HFFc6 (cell line): ENCODE data around the gene SLC26A3. TPM values are rescaled to one million over a fixed set of nuclear protein-coding genes. Genes with fewer than 3 reads are reported as not detected.

Experiments used
- DNase-seq: peaks from one replicate; pipeline ENCODE4 v3.0.0-alpha.2; 2018
- H3K27ac Mint-ChIP-seq: 2 replicates; pipeline ENCODE4 v1.8.0; 2020; ENCODE audit warnings: mild to moderate bottlenecking, mixed read lengths
- H3K27me3 Mint-ChIP-seq: 2 replicates; pipeline ENCODE4 v1.8.0; 2021; ENCODE audit warnings: mild to moderate bottlenecking, moderate library complexity, mixed read lengths; ENCODE audit not compliant: insufficient read depth
- H3K36me3 Mint-ChIP-seq: 2 replicates; pipeline ENCODE4 v1.8.0; 2021; ENCODE audit warnings: low read depth, mixed read lengths
- H3K4me1 Mint-ChIP-seq: 2 replicates; pipeline ENCODE4 v1.8.0; 2020; ENCODE audit warnings: low read depth, mixed read lengths
- H3K4me3 Mint-ChIP-seq: 2 replicates; pipeline ENCODE4 v1.8.0; 2020; ENCODE audit warnings: mild to moderate bottlenecking, moderate library complexity, mixed read lengths
- H3K9me3 Mint-ChIP-seq: 2 replicates; pipeline ENCODE4 v1.8.0; 2020; ENCODE audit warnings: mild to moderate bottlenecking, mixed read lengths
- CTCF ChIP-seq: fragments of 200-600 bp; sonication (generic); IDR thresholded peaks from 2 replicates; pipeline ENCODE4 v1.5.0; 2021; ENCODE audit warnings: antibody characterized with exemption, mild to moderate bottlenecking
- total RNA-seq, 6 experiments: library from RNA; stranded (reverse); fragmentation: NEBNext Ultra II Directional; extraction: Animal tissue kit (Norgen Biotek cat#: 25700); gene quantifications; 2 replicates in 1 of 6; 3 replicates in 5 of 6; pipeline ENCODE4 v1.2.3, GENCODE V29; 2021

The SLC26A3 gene
- total RNA-seq, 6 experiments from 2014 or later, result not detected

GRCh38 chr7:107815254-107815882, 12.3 kb upstream of the SLC26A3 start:
- no peak for TF ChIP-seq CTCF
- DNase-seq, result no peak
- Mint-ChIP-seq H3K9me3 (no peaks in the 10 kb centered on the region), H3K4me1 (peaks cover 6% of the 10 kb centered on the region), H3K36me3 (no peaks in the 10 kb centered on the region), H3K4me3 (no peak overlapping the region), H3K27me3 (peaks cover 3% of the 10 kb centered on the region), H3K27ac (no peak overlapping the region)

- Mint-ChIP-seq H3K9me3 (no peaks in the 10 kb centered on the region), H3K4me3 (no peak overlapping the region), H3K27ac (no peak overlapping the region), H3K36me3 (no peaks in the 10 kb centered on the region), H3K4me1 (peaks cover 6% of the 10 kb centered on the region), H3K27me3 (peaks cover 2% of the 10 kb centered on the region)
- no peak for DNase-seq
- no peak for TF ChIP-seq CTCF
These were observed 10.5 kb upstream of the SLC26A3 start for GRCh38 chr7:107813524-107813923.

- H3K4me3 Mint-ChIP-seq, result no peak overlapping the region
- peaks cover 6% of the 10 kb centered on the region for H3K4me1 Mint-ChIP-seq
- TF ChIP-seq CTCF, result no peak
- no peaks in the 10 kb centered on the region for H3K9me3 Mint-ChIP-seq
- H3K27ac Mint-ChIP-seq, result no peak overlapping the region
- no peaks in the 10 kb centered on the region for H3K36me3 Mint-ChIP-seq
- DNase-seq, result no peak
- peaks cover 2% of the 10 kb centered on the region for H3K27me3 Mint-ChIP-seq
These were observed 8.9 kb upstream of the SLC26A3 start for GRCh38 chr7:107811934-107812333.

GRCh38 chr7:107810626-107811025, 7.6 kb upstream of the SLC26A3 start:
- Mint-ChIP-seq H3K4me3 (no peak overlapping the region), H3K27me3 (peaks cover 2% of the 10 kb centered on the region), H3K36me3 (no peaks in the 10 kb centered on the region), H3K9me3 (no peaks in the 10 kb centered on the region), H3K27ac (no peak overlapping the region), H3K4me1 (no peaks in the 10 kb centered on the region)
- no peak for TF ChIP-seq CTCF
- no peak for DNase-seq

GRCh38 chr7:107809179-107809578, 6.2 kb upstream of the SLC26A3 start:
- no peak overlapping the region for H3K4me3 Mint-ChIP-seq
- no peak for TF ChIP-seq CTCF
- no peak overlapping the region for H3K27ac Mint-ChIP-seq
- DNase-seq, result no peak
- no peaks in the 10 kb centered on the region for H3K9me3 Mint-ChIP-seq
- no peaks in the 10 kb centered on the region for H3K4me1 Mint-ChIP-seq
- H3K27me3 Mint-ChIP-seq, result peaks cover 7% of the 10 kb centered on the region
- H3K36me3 Mint-ChIP-seq, result no peaks in the 10 kb centered on the region
